Cardiac fibroblast (primary cell): Measurements from ENCODE around the gene REV3L.

Experiments used
- DNase-seq, 2 donors: peaks; one replicate each; pipeline versions ENCODE4 v3.0.0 to v3.0.0-alpha.2; 2010; ENCODE audit warnings: low read depth in 2 of 2
- H3K4me3 ChIP-seq, 2 donors: replicated peaks in 1 of 2; 1 replicate in 1 of 2; 2 replicates in 1 of 2; pipeline ENCODE4 v1.5.1; 2011; ENCODE audit warnings: low read depth in 2 of 2, low read length in 2 of 2, mild to moderate bottlenecking in 2 of 2, moderate library complexity in 1 of 2
- CTCF ChIP-seq: IDR thresholded peaks from one replicate; pipeline ENCODE4 v1.5.1; 2011; ENCODE audit warnings: low read depth, mild to moderate bottlenecking, low read length, inconsistent platforms

Gene REV3L

GRCh38 chr6:111461860-111462259 lies 21.2 kb downstream of the REV3L start:
- no peak for DNase-seq
- no peak overlapping the region for H3K4me3 ChIP-seq
- TF ChIP-seq CTCF = no peak

- no peak for TF ChIP-seq CTCF
- H3K4me3 ChIP-seq = no peak overlapping the region
- no peak for DNase-seq
Measured at GRCh38 chr6:111458670-111459232, 24.3 kb downstream of the REV3L start.

GRCh38 chr6:111456208-111456607 lies 26.8 kb downstream of the REV3L start:
- TF ChIP-seq CTCF = no peak
- no peak overlapping the region for H3K4me3 ChIP-seq
- DNase-seq = peak; percentile 26 to 58

DNA sequence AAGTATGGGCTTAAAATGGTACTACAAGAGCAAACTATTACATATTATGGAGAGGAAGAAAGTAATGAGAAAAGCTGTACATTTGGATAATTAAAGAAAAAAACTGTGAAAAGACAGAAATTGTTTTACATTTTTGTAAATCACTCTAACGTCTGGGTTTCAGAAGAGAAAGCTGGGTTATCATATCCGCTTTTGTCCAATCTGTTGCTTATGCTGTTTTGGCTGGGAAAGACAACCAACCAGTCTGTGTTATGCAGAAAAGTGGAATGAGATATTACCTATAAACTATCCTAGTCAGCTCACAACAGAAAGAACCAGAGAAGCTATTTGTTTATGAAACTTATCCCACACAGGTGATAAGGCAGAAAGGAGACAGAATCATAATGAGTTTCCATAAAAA lies 32.4 kb downstream of the REV3L start:
- DNase-seq = no peak
- H3K4me3 ChIP-seq = no peak overlapping the region
- no peak for TF ChIP-seq CTCF

GRCh38 chr6:111450087-111450486 lies 32.9 kb downstream of the REV3L start:
- no peak overlapping the region for H3K4me3 ChIP-seq
- no peak for TF ChIP-seq CTCF
- no peak for DNase-seq

DNA sequence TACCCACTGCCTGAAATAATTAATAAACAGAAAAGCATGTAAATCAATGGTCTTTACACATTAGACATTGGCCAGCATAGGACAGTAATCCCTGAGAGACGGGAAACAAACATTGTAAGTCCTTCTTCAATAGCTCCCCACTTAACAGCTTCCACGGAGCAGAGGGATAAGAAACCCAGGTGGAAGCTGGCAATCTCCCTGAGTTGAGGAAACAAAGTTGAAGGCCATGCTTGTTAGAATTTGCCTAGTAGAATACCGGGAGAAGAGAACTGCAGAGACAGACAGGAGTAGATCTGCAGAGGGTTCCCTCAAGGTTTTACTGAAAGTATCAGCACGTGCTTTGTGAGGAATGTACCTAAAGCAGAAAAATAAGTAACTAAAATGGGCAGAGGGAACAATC lies 33.9 kb downstream of the REV3L start:
- no peak overlapping the region for H3K4me3 ChIP-seq
- no peak for DNase-seq
- no peak for TF ChIP-seq CTCF

GRCh38 chr6:111447051-111447450 lies 36.0 kb downstream of the REV3L start:
- DNase-seq = no peak
- no peak overlapping the region for H3K4me3 ChIP-seq
- TF ChIP-seq CTCF = no peak
